GM23338 (cell line): ENCODE data around the gene MELTF. TPM values are rescaled to one million over a fixed set of nuclear protein-coding genes. Genes with fewer than 3 reads are reported as not detected.

Experiments
- ATAC-seq: fragments of 200-7000 bp; cut with Tn5 transposase; 3 replicates; pipeline ENCODE4 v1.9.1; 2020
- DNase-seq: peaks from one replicate; pipeline ENCODE4 v3.0.0-alpha.2; 2015; ENCODE audit warnings: low spot score
- H2AFZ ChIP-seq: fragments of 200-600 bp; sonication (generic); 2 replicates; pipeline ENCODE4 v1.8.0; 2016; ENCODE audit warnings: antibody characterized with exemption, mild to moderate bottlenecking, moderate library complexity
- H3F3A ChIP-seq: fragments of 200-600 bp; sonication (generic); replicated peaks from 2 replicates; pipeline ENCODE4 v1.8.0; 2017; ENCODE audit warnings: antibody characterized with exemption, mixed run types, low read depth
- H3K27ac ChIP-seq: fragments of 200-600 bp; sonication (generic); 2 replicates; pipeline ENCODE4 v1.6.1; 2016; ENCODE audit warnings: low read depth
- H3K27me3 ChIP-seq: fragments of 200-600 bp; sonication (generic); 2 replicates; pipeline ENCODE4 v1.8.0; 2016; ENCODE audit warnings: mild to moderate bottlenecking, mixed run types, moderate library complexity; ENCODE audit not compliant: insufficient read depth
- H3K36me3 ChIP-seq: fragments of 200-600 bp; sonication (generic); 2 replicates; pipeline ENCODE4 v1.8.0; 2016; ENCODE audit warnings: mild to moderate bottlenecking; ENCODE audit not compliant: insufficient read depth
- H3K4me1 ChIP-seq: fragments of 200-600 bp; sonication (generic); 2 replicates; pipeline ENCODE4 v1.8.0; 2016; ENCODE audit warnings: mild to moderate bottlenecking, moderate library complexity; ENCODE audit not compliant: insufficient read depth
- H3K4me2 ChIP-seq: fragments of 200-600 bp; sonication (generic); 2 replicates; pipeline ENCODE4 v1.7.1; 2017; ENCODE audit warnings: mixed run types
- H3K4me3 ChIP-seq: fragments of 200-600 bp; sonication (generic); 2 replicates; pipeline ENCODE4 v1.6.1; 2016; ENCODE audit warnings: mixed run types
- H3K79me2 ChIP-seq: fragments of 200-600 bp; sonication (generic); replicated peaks from 2 replicates; pipeline ENCODE4 v1.8.0; 2017; ENCODE audit warnings: mild to moderate bottlenecking; ENCODE audit not compliant: insufficient read depth
- H3K9me2 ChIP-seq: fragments of 200-600 bp; sonication (generic); 2 replicates; pipeline ENCODE4 v1.8.0; 2017; ENCODE audit not compliant: insufficient read depth
- H4K20me1 ChIP-seq: fragments of 200-600 bp; sonication (generic); replicated peaks from 2 replicates; pipeline ENCODE4 v1.8.0; 2017; ENCODE audit warnings: mild to moderate bottlenecking; ENCODE audit not compliant: insufficient read depth
- H3K27ac Mint-ChIP-seq: 2 replicates; pipeline ENCODE4 v1.8.0; 2020; ENCODE audit warnings: inconsistent platforms, mild to moderate bottlenecking, moderate library complexity, mixed read lengths
- H3K27me3 Mint-ChIP-seq: 3 replicates; pipeline ENCODE4 v1.8.0; 2022; ENCODE audit warnings: low read depth, mild to moderate bottlenecking, moderate library complexity, mixed read lengths, inconsistent platforms; ENCODE audit not compliant: insufficient read depth, poor library complexity
- H3K36me3 Mint-ChIP-seq: 3 replicates; pipeline ENCODE4 v1.8.0; 2021; ENCODE audit warnings: low read depth, mild to moderate bottlenecking, inconsistent platforms, moderate library complexity, mixed read lengths
- H3K4me1 Mint-ChIP-seq: 3 replicates; pipeline ENCODE4 v1.8.0; 2020; ENCODE audit warnings: mild to moderate bottlenecking, inconsistent platforms, mixed read lengths
- H3K4me3 Mint-ChIP-seq: 3 replicates; pipeline ENCODE4 v1.8.0; 2021; ENCODE audit warnings: moderate library complexity, mild to moderate bottlenecking, inconsistent platforms, mixed read lengths
- H3K9me3 Mint-ChIP-seq: 3 replicates; pipeline ENCODE4 v1.8.0; 2020; ENCODE audit warnings: moderate library complexity, mild to moderate bottlenecking, inconsistent platforms, mixed read lengths
- CREB1 ChIP-seq: fragments of 250-450 bp; sonication (Bioruptor Pico); IDR thresholded peaks from 2 replicates; pipeline ENCODE4 v1.5.0; 2020; ENCODE audit warnings: low read depth, mild to moderate bottlenecking, moderate library complexity
- ETS1 ChIP-seq: IDR thresholded peaks from 2 replicates; pipeline ENCODE4 v1.6.1; 2016; ENCODE audit warnings: antibody characterized with exemption
- EZH2 ChIP-seq: fragments of 200-600 bp; sonication (generic); IDR thresholded peaks from one replicate; pipeline ENCODE4 v1.8.0; 2017; ENCODE audit warnings: antibody characterized with exemption, mild to moderate bottlenecking, low read depth; ENCODE audit not compliant: unreplicated experiment
- EZH2phosphoT487 ChIP-seq: fragments of 200-600 bp; sonication (generic); IDR thresholded peaks from one replicate; pipeline ENCODE4 v1.8.1; 2018; ENCODE audit warnings: antibody characterized with exemption; ENCODE audit not compliant: unreplicated experiment
- JUNB ChIP-seq: IDR thresholded peaks from one replicate; pipeline ENCODE4 v1.6.1; 2016; ENCODE audit warnings: antibody characterized with exemption; ENCODE audit not compliant: unreplicated experiment
- NANOG ChIP-seq: IDR thresholded peaks from 2 replicates; pipeline ENCODE4 v1.6.1; 2016; ENCODE audit warnings: antibody characterized with exemption, borderline replicate concordance
- STAT1 ChIP-seq: IDR thresholded peaks from one replicate; pipeline ENCODE4 v1.6.1; 2016; ENCODE audit warnings: antibody characterized with exemption; ENCODE audit not compliant: unreplicated experiment
- ZNF114 ChIP-seq: fragments of 250-450 bp; sonication (Bioruptor Pico); IDR thresholded peaks from 2 replicates; pipeline ENCODE4 v1.5.0; 2020; ENCODE audit warnings: mild to moderate bottlenecking, moderate library complexity
- ZNF331 ChIP-seq: fragments of 250-450 bp; sonication (Bioruptor Pico); IDR thresholded peaks from 2 replicates; pipeline ENCODE4 v1.5.0; 2020; ENCODE audit warnings: low read depth, mild to moderate bottlenecking, moderate library complexity
- ZNF462 ChIP-seq: fragments of 250-450 bp; sonication (Bioruptor Pico); IDR thresholded peaks from 2 replicates; pipeline ENCODE4 v1.5.0; 2020; ENCODE audit warnings: mild to moderate bottlenecking, moderate library complexity
- polyA plus RNA-seq: library from polyadenylated mRNA; unstranded; fragments of >200 nt; fragmentation: Nextera tagmentation; extraction: Ambion mirVana; gene quantifications from 2 replicates; pipeline ENCODE4 v1.2.1, GENCODE V29; 2016
- total RNA-seq: library from RNA; depleted of rRNA; stranded (reverse); fragments of >200 nt; shearing (Covaris generic); gene quantifications from 2 replicates; pipeline ENCODE4 v1.2.3, GENCODE V29; 2014
- TF ChIP-seq, protein P1 (sequence below), 2 experiments: fragments of 200-600 bp in 1 of 2; sonication (generic) in 1 of 2; conservative IDR thresholded peaks; 2 replicates each; pipeline versions ENCODE4 v1.5.1 to v1.6.1; 2016 to 2017; ENCODE audit warnings: antibody characterized with exemption in 2 of 2, low read depth in 2 of 2, mild to moderate bottlenecking in 2 of 2, moderate library complexity in 1 of 2

The MELTF gene
- total and polyA plus RNA-seq, 2 experiments from 2014 or later, result 1.4 to 5.2 TPM

DNA sequence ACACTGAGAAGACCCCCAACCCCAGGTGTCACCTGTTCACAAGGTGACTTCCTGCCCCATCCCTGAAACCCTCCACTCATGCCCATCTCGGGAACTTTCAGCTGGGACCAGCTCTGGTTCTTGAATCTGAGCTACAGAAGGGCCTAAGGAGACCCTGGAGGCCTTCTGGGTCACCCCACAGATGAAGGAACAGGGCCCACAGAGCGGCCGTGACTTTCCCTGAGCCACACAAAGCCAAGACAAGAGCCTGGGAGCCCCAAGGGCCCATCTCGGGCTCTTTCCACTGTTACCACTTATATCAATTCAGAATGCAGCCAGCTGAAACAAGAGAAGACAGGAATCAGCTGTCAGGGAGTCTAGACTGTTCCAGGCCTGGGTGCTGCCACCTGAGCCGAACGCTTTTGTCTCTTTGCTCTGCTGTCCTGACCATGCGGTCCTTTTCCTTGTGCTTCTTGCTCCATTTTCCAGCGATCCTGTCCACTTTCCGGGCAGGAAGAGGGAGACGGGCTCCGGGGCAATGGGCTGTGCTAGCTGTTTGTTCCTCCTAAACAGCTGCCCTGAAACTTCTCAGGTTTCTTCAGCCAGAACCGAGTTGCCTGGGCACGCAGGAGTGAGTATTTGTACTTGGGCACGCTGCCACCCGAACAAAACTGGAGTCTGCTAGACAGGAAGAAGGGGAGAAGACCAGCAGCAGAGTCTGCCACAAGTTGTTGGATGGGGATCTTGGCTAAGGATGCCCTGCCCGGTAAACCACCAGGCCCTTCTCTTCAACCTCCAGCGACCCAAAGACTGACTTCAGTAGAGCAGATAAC is 33.0 kb downstream of the MELTF start:
- Mint-ChIP-seq H3K9me3 (no peaks in the 10 kb centered on the region), H3K4me1 (peaks cover 3% of the 10 kb centered on the region; the same call in 2 of the 3 replicates), H3K36me3 (no peaks in the 10 kb centered on the region; the same call in 2 of the 3 replicates), H3K4me3 (no peak overlapping the region), H3K27me3 (peaks cover 5% of the 10 kb centered on the region), H3K27ac (no peak overlapping the region)
- no peak for ATAC-seq
- Histone ChIP-seq H4K20me1 (no peaks in the 10 kb centered on the region), H3K4me3 (no peak overlapping the region), H3K4me1 (no peaks in the 10 kb centered on the region), H3K79me2 (no peaks in the 10 kb centered on the region), H3K27ac (no peak overlapping the region), H3K4me2 (no peak overlapping the region), H3K9me2 (no peaks in the 10 kb centered on the region), H3K36me3 (no peaks in the 10 kb centered on the region), H2AFZ (no peak overlapping the region), H3K27me3 (peaks cover under 1% of the 10 kb centered on the region; the same call in 1 of the 2 replicates), H3F3A (peaks cover 9% of the 10 kb centered on the region; the same call in 1 of the 2 replicates)
- DNase-seq, result no peak
- TF ChIP-seq EZH2phosphoT487, result no peak

DNA sequence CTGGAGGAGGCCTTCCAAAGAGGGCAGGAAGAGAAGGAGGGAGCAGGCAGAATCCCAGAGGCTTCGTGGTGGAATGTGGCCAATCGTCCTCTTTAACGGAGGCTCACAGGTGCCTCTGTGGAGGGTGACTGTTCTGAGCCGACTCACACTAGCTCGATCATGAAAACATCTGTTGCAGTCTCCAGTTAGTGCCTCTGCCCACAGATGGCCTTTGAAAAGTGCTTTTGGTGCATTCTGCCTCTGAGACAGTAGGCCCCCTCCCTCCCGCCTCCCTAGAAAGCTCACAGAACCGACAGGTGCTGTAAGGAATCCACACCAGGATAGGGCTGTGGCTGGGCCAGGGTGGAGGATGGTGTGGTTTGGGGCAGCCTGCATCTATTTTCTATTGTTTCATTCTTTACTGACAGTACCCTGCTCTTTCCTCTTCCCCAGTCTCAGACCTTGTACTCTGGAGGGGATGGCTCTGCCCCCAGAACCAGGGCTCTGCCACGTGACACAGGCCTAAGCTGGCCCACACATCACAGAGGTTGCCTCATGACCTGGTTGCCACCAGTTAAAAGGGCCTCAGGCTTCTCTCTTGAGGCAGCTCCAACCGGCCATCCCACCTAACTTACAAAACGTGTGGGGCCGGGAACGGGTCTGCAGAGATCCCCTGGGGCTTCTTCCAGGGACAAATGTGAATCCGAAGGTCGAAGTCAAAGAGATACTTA is 33.8 kb downstream of the MELTF start:
- Mint-ChIP-seq H3K36me3 (no peaks in the 10 kb centered on the region), H3K9me3 (no peaks in the 10 kb centered on the region), H3K27me3 (peaks cover 5% of the 10 kb centered on the region), H3K27ac (no peak overlapping the region), H3K4me3 (no peak overlapping the region), H3K4me1 (peaks cover 3% of the 10 kb centered on the region; the same call in 1 of the 3 replicates)
- no peak overlapping the region for H2AFZ ChIP-seq
- H3K4me3 ChIP-seq, result no peak overlapping the region
- H3K4me1 ChIP-seq, result no peaks in the 10 kb centered on the region
- no peak overlapping the region for H3K27ac ChIP-seq
- H3K9me2 ChIP-seq, result no peaks in the 10 kb centered on the region
- no peak for ATAC-seq
- no peaks in the 10 kb centered on the region for H3K36me3 ChIP-seq
- no peaks in the 10 kb centered on the region for H3K27me3 ChIP-seq
- DNase-seq, result no peak
- no peak overlapping the region for H3K4me2 ChIP-seq
- H3K79me2 ChIP-seq, result no peaks in the 10 kb centered on the region
- H4K20me1 ChIP-seq, result no peaks in the 10 kb centered on the region
- peaks cover 3% of the 10 kb centered on the region; the same call in 1 of the 2 replicates for H3F3A ChIP-seq
- TF ChIP-seq STAT1 (no peak), ETS1 (no peak), ZNF462 (no peak), EZH2phosphoT487 (no peak), CREB1 (no peak), EZH2 (no peak), NANOG (no peak), ZNF114 (no peak), JUNB (no peak), ZNF331 (CRISPR knock-in tag) (no peak)
- TF ChIP-seq, protein P1, sequence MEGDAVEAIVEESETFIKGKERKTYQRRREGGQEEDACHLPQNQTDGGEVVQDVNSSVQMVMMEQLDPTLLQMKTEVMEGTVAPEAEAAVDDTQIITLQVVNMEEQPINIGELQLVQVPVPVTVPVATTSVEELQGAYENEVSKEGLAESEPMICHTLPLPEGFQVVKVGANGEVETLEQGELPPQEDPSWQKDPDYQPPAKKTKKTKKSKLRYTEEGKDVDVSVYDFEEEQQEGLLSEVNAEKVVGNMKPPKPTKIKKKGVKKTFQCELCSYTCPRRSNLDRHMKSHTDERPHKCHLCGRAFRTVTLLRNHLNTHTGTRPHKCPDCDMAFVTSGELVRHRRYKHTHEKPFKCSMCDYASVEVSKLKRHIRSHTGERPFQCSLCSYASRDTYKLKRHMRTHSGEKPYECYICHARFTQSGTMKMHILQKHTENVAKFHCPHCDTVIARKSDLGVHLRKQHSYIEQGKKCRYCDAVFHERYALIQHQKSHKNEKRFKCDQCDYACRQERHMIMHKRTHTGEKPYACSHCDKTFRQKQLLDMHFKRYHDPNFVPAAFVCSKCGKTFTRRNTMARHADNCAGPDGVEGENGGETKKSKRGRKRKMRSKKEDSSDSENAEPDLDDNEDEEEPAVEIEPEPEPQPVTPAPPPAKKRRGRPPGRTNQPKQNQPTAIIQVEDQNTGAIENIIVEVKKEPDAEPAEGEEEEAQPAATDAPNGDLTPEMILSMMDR (conservative IDR thresholded peaks at IDR 0.05; ENCODE audit: low read depth in 2 of 2), result no peak
